HCT116 (cell line): ENCODE results near the gene CYB5RL. TPM values are rescaled to one million over a fixed set of nuclear protein-coding genes. Genes with fewer than 3 reads are reported as not detected.
A peak's percentile ranks its signal among the peaks of the same experiment; 100 is the strongest.

Source experiments
- ATAC-seq: fragments of 200-7000 bp; cut with Tn5 transposase; 2 replicates; pipeline ENCODE4 v1.9.1; 2020; ENCODE audit warnings: mild to moderate bottlenecking, moderate library complexity
- BruUV-seq: library from RNA; stranded (reverse); fragments of 400-500 nt; replicated peaks from 2 replicates; lab custom pipeline; 2021; lab: Mats Ljungman, UMichigan
- CTCF ChIA-PET: fragments of 300-600 bp; sonication (Branson Sonifier 250); formaldehyde crosslinking; loops from one replicate; lab custom pipeline; 2021; ENCODE audit warnings: antibody characterized with exemption; lab: Charles Lee
- POLR2A ChIA-PET: fragments of 300-600, 350-600 bp; sonication (Branson Sonifier 250); formaldehyde crosslinking; loops from one replicate; lab custom pipeline; 2021; ENCODE audit warnings: antibody characterized with exemption; lab: Charles Lee
- RAD21 ChIA-PET, 2 experiments: fragments of 300-600 bp; sonication (Branson Sonifier 250); formaldehyde crosslinking; loops; one replicate each; lab custom pipeline; 2023; ENCODE audit warnings: low total read pairs in 2 of 2; ENCODE audit not compliant: uncharacterized antibody in 2 of 2, unreplicated experiment in 2 of 2, low non-redundant PET in 1 of 2; lab: Charles Lee
- DNase-seq: peaks from one replicate; pipeline ENCODE4 v3.0.0-alpha.2; 2010; ENCODE audit warnings: low read depth, low spot score
- H2AFZ ChIP-seq: fragments of 200-600 bp; shearing (Covaris generic), sonication (generic); 2 replicates; pipeline ENCODE4 v1.6.1; 2017; ENCODE audit warnings: low read depth, mixed run types, mixed read lengths, antibody characterized with exemption, low read length; ENCODE audit not compliant: poor library complexity, severe bottlenecking
- H3K27ac ChIP-seq: 2 replicates; pipeline ENCODE4 v1.5.1; 2012; ENCODE audit warnings: low read depth, low read length
- H3K27me3 ChIP-seq: fragments of 200-600 bp; sonication (generic); 2 replicates; pipeline ENCODE4 v1.6.1; 2016; ENCODE audit warnings: mixed run types, low read length, mixed read lengths; ENCODE audit not compliant: insufficient read depth
- H3K36me3 ChIP-seq, 2 experiments: fragments of 200-500 bp in 1 of 2; fragments of 200-600 bp in 1 of 2; sonication (Bioruptor generic) in 1 of 2; sonication (generic) in 1 of 2; 2 replicates each; pipeline versions ENCODE4 v1.5.1 to v1.6.1; 2014 to 2016; ENCODE audit warnings: low read length in 2 of 2, inconsistent platforms in 1 of 2, mixed read lengths in 1 of 2, mixed run types in 1 of 2; ENCODE audit not compliant: insufficient read depth in 2 of 2, control insufficient read depth in 1 of 2
- H3K4me1 ChIP-seq, 2 experiments: fragments of 200-600 bp in 1 of 2; sonication (generic) in 1 of 2; 2 replicates each; pipeline versions ENCODE4 v1.5.1 to v1.6.1; 2012 to 2017; ENCODE audit warnings: low read length in 2 of 2, inconsistent platforms in 1 of 2, mild to moderate bottlenecking in 1 of 2, mixed read lengths in 1 of 2, mixed run types in 1 of 2, moderate library complexity in 1 of 2; ENCODE audit not compliant: insufficient read depth in 2 of 2, control insufficient read depth in 1 of 2
- H3K4me2 ChIP-seq: fragments of 200-600 bp; sonication (generic); 2 replicates; pipeline ENCODE4 v1.6.1; 2017; ENCODE audit warnings: mixed run types, low read length, mixed read lengths
- H3K4me3 ChIP-seq, 2 experiments: fragments of 200-600 bp in 1 of 2; sonication (generic) in 1 of 2; replicated peaks in 1 of 2; 2 replicates each; pipeline ENCODE4 v1.5.1; 2011 to 2016; ENCODE audit warnings: low read length in 2 of 2, control low read depth in 1 of 2, low read depth in 1 of 2, mild to moderate bottlenecking in 1 of 2, mixed read lengths in 1 of 2, mixed run types in 1 of 2
- H3K79me2 ChIP-seq: fragments of 200-600 bp; sonication (generic); 2 replicates; pipeline ENCODE4 v1.6.1; 2017; ENCODE audit warnings: mild to moderate bottlenecking, mixed run types, low read length, moderate library complexity, mixed read lengths; ENCODE audit not compliant: insufficient read depth
- H3K9ac ChIP-seq: fragments of 200-600 bp; sonication (generic); 2 replicates; pipeline ENCODE4 v1.6.1; 2016; ENCODE audit warnings: low read length, mixed read lengths
- H3K9me2 ChIP-seq: fragments of 200-600 bp; sonication (generic), shearing (Covaris generic); 2 replicates; pipeline ENCODE4 v1.6.1; 2017; ENCODE audit warnings: mixed run types, mild to moderate bottlenecking, moderate library complexity; ENCODE audit not compliant: insufficient read depth
- H3K9me3 ChIP-seq, 2 experiments: fragments of 200-500 bp in 1 of 2; fragments of 200-600 bp in 1 of 2; sonication (Bioruptor generic) in 1 of 2; sonication (generic) in 1 of 2; 2 replicates each; pipeline ENCODE4 v1.6.1; 2014 to 2017; ENCODE audit warnings: low read length in 2 of 2, mixed read lengths in 2 of 2, inconsistent platforms in 1 of 2, low read depth in 1 of 2, mild to moderate bottlenecking in 1 of 2, mixed run types in 1 of 2, moderate library complexity in 1 of 2; ENCODE audit not compliant: control insufficient read depth in 1 of 2, insufficient read depth in 1 of 2
- H4K20me1 ChIP-seq: fragments of 200-600 bp; sonication (generic), shearing (Covaris generic); 2 replicates; pipeline ENCODE4 v1.6.1; 2017; ENCODE audit warnings: mixed run types, mild to moderate bottlenecking, moderate library complexity; ENCODE audit not compliant: insufficient read depth
- CBX3 ChIP-seq: IDR thresholded peaks from 2 replicates; pipeline ENCODE4 v1.6.1; 2012; ENCODE audit warnings: low read depth
- EGR1 ChIP-seq: IDR thresholded peaks from 2 replicates; pipeline ENCODE4 v1.6.1; 2012; ENCODE audit warnings: low read depth
- FOSL1 ChIP-seq: IDR thresholded peaks from 2 replicates; pipeline ENCODE4 v1.6.1; 2012; ENCODE audit warnings: low read depth
- JUND ChIP-seq: IDR thresholded peaks from 2 replicates; pipeline ENCODE4 v1.6.1; 2012
- POLR2A ChIP-seq: IDR thresholded peaks from 2 replicates; pipeline ENCODE4 v1.7.0; 2011; ENCODE audit warnings: borderline replicate concordance; ENCODE audit not compliant: insufficient read depth, insufficient read length; ENCODE audit errors: extremely low read depth
- POLR2AphosphoS5 ChIP-seq: IDR thresholded peaks from 2 replicates; pipeline ENCODE4 v1.6.1; 2011; ENCODE audit warnings: mild to moderate bottlenecking, low read depth, low read length, moderate library complexity
- SP1 ChIP-seq: IDR thresholded peaks from 2 replicates; pipeline ENCODE4 v1.6.1; 2012; ENCODE audit warnings: low read depth
- SRF ChIP-seq: IDR thresholded peaks from 2 replicates; pipeline ENCODE4 v1.6.1; 2012; ENCODE audit warnings: low read depth
- TCF7L2 ChIP-seq: IDR thresholded peaks from 2 replicates; pipeline ENCODE4 v1.7.0; 2011; ENCODE audit warnings: borderline replicate concordance, inconsistent platforms; ENCODE audit not compliant: insufficient read depth, insufficient read length; ENCODE audit errors: extremely low read depth
- ZFX ChIP-seq: fragments of 450-650 bp; IDR thresholded peaks from 2 replicates; pipeline ENCODE4 v1.6.1; 2017
- intact Hi-C: fragments of 100-400 bp; cut with micrococcal nuclease; formaldehyde crosslinking; loops from 2 replicates; pipeline ENCODE4 v1.10.0; 2022
- total RNA-seq: library from RNA; stranded (reverse); gene quantifications from one replicate; pipeline ENCODE4 v1.2.1, GENCODE V29; 2021; ENCODE audit not compliant: unreplicated experiment
- TF ChIP-seq, protein P1 (sequence below): IDR thresholded peaks from 2 replicates; pipeline ENCODE4 v1.6.1; 2012
- TF ChIP-seq, protein P2 (sequence below): IDR thresholded peaks from 2 replicates; pipeline ENCODE4 v1.6.1; 2011; ENCODE audit warnings: mild to moderate bottlenecking, low read length, moderate library complexity; ENCODE audit not compliant: insufficient replicate concordance; ENCODE audit errors: extremely low read depth

Gene CYB5RL
- total RNA-seq, 1 experiment from 2014 or later: 11.7 TPM

- ChIA-PET CTCF (no interaction called here), RAD21 (interaction anchor here in 1 of 2 experiments (0.6 kb wide), 1 partner anchor 167 kb away, joined by 3 read pairs; no protein-coding TSS in a partner anchor), POLR2A (interaction anchor here (0.7 kb wide), 1 partner anchor 300 kb away, joined by 5 read pairs; no protein-coding TSS in a partner anchor)
- no peaks in the 10 kb centered on the region for H3K36me3 ChIP-seq
- intact Hi-C loops: no loop called here
- no peaks in the 10 kb centered on the region for H3K9me3 ChIP-seq
- DNase-seq (peak; percentile 48), ATAC-seq (peak; percentile 89)
- no peak overlapping the region for H2AFZ ChIP-seq
- BruUV-seq: no TSS peak
- no peaks in the 10 kb centered on the region for H4K20me1 ChIP-seq
- H3K4me3 ChIP-seq: no peak overlapping the region; a peak in 1 of 4 replicates
- TF ChIP-seq CBX3 (no peak), SP1 (peak; percentile 45), EGR1 (no peak), JUND (peak; percentile 68), POLR2A (no peak), TCF7L2 (peak; percentile 26), SRF (no peak), FOSL1 (peak; percentile 67), POLR2AphosphoS5 (no peak), ZFX (no peak)
- TF ChIP-seq, protein P1, sequence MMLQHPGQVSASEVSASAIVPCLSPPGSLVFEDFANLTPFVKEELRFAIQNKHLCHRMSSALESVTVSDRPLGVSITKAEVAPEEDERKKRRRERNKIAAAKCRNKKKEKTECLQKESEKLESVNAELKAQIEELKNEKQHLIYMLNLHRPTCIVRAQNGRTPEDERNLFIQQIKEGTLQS: no peak
- TF ChIP-seq, protein P2, sequence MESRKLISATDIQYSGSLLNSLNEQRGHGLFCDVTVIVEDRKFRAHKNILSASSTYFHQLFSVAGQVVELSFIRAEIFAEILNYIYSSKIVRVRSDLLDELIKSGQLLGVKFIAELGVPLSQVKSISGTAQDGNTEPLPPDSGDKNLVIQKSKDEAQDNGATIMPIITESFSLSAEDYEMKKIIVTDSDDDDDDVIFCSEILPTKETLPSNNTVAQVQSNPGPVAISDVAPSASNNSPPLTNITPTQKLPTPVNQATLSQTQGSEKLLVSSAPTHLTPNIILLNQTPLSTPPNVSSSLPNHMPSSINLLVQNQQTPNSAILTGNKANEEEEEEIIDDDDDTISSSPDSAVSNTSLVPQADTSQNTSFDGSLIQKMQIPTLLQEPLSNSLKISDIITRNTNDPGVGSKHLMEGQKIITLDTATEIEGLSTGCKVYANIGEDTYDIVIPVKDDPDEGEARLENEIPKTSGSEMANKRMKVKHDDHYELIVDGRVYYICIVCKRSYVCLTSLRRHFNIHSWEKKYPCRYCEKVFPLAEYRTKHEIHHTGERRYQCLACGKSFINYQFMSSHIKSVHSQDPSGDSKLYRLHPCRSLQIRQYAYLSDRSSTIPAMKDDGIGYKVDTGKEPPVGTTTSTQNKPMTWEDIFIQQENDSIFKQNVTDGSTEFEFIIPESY: no peak
- no peaks in the 10 kb centered on the region for H3K27me3 ChIP-seq
- no peaks in the 10 kb centered on the region for H3K79me2 ChIP-seq
- peak overlapping the region; percentile 66 for H3K4me2 ChIP-seq
- no peak overlapping the region for H3K9ac ChIP-seq
- no peak overlapping the region; the same call in 1 of the 2 replicates for H3K27ac ChIP-seq
- H3K4me1 ChIP-seq: peaks cover 23 to 37% of the 10 kb centered on the region in 2 experiments
- H3K9me2 ChIP-seq: no peaks in the 10 kb centered on the region
Observed at GRCh38 chr1:54227091-54227602, 27.3 kb upstream of the CYB5RL start.
